GM21717 (cell line): ENCODE data around the gene NELFB.

Source experiments
- ATAC-seq: cut with Tn5 transposase; IDR thresholded peaks from one replicate; pipeline ENCODE4 v1.9.1; 2021; ENCODE audit warnings: mild to moderate bottlenecking, moderate library complexity; ENCODE audit not compliant: unreplicated experiment

The NELFB gene

GRCh38 chr9:137267933-137268355, 12.8 kb downstream of the NELFB start:
- ATAC-seq, result no peak

GRCh38 chr9:137268538-137269201, 13.5 kb downstream of the NELFB start:
- no peak for ATAC-seq

- no peak for ATAC-seq
Measured at GRCh38 chr9:137269231-137269772, 14.2 kb downstream of the NELFB start.

GRCh38 chr9:137270929-137271695, 16.0 kb downstream of the NELFB start:
- ATAC-seq, result no peak

GRCh38 chr9:137271696-137272076, 16.6 kb downstream of the NELFB start:
- ATAC-seq, result no peak

GRCh38 chr9:137272241-137273094, 17.3 kb downstream of the NELFB start:
- ATAC-seq, result no peak

GRCh38 chr9:137273095-137273490, 18.0 kb downstream of the NELFB start:
- no peak for ATAC-seq

- ATAC-seq, result no peak
Measured at GRCh38 chr9:137273611-137274320, 18.6 kb downstream of the NELFB start.

- ATAC-seq, result no peak
Measured at GRCh38 chr9:137275203-137275587, 20.1 kb downstream of the NELFB start.

- ATAC-seq, result no peak
Measured at GRCh38 chr9:137275588-137276472, 20.7 kb downstream of the NELFB start.

GRCh38 chr9:137276473-137277328, 21.6 kb downstream of the NELFB start:
- ATAC-seq, result no peak

- ATAC-seq, result no peak
Measured at GRCh38 chr9:137277329-137278041, 22.4 kb downstream of the NELFB start, which contains the start of gene TOR4A. Gene TOR4A, plus strand, starts transcription at chr9:137277726. Its CDS starts 964 bp downstream, at chr9:137278690.

- ATAC-seq, result no peak
Measured at GRCh38 chr9:137278061-137278701, 23.1 kb downstream of the NELFB start.

GRCh38 chr9:137278721-137279711, 23.9 kb downstream of the NELFB start:
- ATAC-seq, result no peak

GRCh38 chr9:137279741-137280473, 24.8 kb downstream of the NELFB start:
- ATAC-seq, result no peak
